HCEC 1CT (cell line): ENCODE data around the gene NOP56.

Experiments
- DNase-seq: peaks from one replicate; pipeline ENCODE4 v3.0.0-alpha.2; 2017

The NOP56 gene

DNA sequence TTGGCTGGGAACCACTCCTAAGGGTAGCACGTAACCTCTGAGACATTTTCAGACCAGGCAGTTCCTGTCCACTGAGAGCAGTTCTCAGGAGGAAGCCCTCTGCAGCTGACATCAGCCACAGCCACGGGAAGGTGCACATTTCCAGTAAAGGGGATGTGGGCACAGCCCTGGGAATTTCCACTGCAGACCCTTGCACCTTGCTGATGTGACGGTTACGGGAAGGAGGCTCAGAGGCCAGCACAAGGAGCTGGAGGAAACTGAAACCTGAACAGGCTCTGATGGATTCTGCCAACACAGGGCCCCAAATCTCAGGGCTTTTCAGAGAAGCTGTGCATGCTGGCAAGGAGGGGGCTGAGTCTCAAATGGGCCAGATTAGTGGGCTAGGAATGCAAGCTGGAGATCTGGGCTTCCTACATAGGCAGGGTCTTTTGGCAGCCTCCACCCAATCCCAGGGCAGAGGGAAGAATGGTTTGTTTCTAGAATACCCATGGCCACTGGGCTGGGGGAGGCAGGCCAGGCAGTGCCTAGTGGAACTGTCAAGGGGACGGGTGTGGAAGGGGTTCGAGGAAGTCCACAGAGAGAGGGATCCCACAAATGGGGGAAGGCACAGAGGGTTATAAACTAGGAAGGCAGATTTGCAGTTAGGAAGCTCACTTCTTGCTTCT lies 54.4 kb downstream of the NOP56 start:
- DNase-seq: no peak

DNA sequence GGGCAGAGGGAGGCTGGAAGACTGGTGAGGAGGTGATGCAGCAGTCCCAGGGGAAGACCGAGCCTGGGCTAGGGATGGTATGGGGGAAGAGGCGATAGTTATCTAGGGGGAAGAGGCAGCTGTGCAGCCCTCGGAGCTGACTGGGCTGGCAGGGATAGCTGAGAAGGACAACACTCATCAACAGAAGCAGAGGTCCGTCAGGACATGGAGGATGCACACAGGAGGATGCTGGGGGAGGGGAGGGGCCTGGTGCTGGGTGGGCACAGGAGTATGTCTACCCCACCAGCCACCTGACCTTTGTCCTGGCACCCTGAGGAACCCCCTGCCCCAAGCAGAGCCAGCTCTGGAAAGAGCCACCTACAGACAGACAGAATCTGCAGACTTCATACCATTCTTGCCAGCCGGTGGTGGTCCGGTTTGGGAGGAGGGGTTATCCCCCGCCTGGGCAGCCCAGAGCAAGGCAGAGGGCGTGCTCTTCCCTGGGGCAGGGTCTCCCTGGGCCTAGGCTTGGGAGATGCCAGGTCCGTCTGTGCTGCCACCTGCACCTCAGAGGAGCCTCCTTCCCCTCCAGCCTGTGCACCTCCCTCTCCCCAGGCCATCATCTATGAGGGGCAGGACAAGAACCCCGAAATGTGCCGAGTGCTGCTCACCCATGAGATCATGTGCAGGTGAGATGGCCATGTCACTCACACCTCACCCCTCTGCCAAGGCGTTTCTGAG lies 55.1 kb downstream of the NOP56 start:
- no peak for DNase-seq
